Amygdala (tissue), 56 donors: ENCODE measurements around the gene CNOT4.
"Not testable (repeated sequence)": the region's sequence is repeated elsewhere in the genome, so short reads cannot be mapped to it uniquely, and the experiment has no call there.

Source experiments
- DNase-seq, 56 donors: peaks; one replicate each; lab custom pipeline; 2025; lab: John Stamatoyannopoulos, UW

The CNOT4 gene

DNA sequence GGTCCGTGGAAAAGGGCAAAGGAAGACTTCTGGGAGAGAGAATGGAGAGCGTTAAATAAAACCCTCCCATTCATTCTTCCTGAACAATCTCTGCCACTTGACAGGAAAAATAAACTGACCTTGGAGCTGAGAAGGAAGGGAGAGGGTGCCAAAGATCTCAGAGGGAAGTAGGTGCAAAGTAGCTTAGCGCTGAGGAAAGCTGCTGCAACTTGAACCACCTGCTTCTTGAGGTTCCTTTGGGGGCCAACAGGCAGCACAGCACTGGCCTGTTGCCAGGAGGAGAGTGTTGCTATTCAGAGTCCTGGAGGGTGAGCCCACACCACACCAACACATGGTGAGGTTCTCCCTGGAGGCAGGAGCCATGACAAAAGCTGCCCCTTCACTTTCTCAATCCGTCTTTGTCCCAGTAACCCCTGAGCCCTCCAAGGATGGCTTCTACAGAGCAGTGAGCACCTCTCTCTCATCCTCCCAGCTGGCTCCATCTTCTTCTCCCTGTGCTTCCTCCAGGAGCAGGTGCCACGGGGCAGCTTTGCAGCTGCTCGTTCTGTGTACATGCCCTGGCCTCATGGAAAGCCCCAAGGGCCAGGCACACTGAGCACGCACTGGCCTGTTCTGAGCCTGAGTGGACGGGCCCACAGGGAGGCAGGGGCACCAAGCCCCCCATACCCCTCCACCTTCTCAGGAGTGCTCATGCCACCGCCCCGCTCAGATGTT, 174.9 kb downstream of the CNOT4 start:
- no peak for DNase-seq

DNA sequence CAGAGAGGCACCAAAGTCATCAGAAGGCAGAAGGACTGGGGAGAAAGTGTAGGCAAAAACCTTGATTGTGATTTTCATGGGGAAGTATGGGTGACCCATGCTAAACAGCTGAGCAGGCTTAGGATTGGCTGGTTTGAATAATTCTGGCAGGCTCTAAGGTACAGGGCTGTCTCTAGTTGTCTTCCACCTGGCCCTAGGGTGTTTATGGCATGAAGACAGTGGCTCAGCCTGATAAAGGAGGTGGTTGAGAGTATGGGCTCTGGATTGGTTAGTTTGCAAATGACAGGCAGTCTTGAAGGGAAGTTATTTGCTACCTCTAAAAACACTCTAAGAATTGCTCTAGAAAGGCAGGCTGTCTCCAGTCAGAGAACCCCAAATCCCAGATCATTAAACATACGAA, 176.0 kb downstream of the CNOT4 start:
- DNase-seq, result no peak

DNA sequence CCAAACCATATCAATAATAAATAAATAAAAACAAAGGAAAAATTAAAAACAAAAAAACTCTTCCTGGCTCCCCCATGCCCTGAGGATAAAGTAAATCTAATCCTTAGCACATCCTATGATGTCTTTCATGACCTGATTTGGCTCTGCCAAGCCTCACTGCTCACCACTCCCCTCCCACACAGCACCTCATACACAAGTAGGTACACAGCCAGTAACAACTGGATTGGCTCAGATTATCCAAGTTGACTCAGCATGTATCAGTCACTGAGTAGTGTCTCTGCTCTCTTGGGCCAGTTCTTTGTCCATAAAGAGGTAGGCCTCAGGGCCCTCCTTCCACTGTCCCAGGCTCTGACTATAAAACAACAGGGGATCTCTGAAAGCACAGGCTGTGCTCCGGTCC, 176.7 kb downstream of the CNOT4 start:
- no peak for DNase-seq

DNA sequence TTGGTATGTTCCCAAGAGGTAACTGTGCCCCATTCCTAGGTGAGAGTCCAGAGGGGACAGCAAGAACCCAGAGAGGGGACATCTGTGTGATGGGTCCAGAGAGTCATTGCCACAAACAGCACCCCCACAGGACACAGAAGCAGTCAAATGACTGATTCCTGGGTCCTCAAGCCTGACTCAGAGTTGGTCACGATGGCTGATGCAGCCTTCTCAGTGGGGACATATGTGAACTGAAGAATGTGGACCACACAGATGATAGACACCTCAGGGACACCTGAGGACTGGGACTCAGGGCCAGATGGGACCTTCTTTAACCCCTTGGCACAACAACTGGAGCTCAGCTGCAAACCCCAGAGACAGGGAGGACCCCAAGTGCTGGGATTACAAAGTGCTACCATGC, 179.8 kb downstream of the CNOT4 start:
- DNase-seq, result no peak

DNA sequence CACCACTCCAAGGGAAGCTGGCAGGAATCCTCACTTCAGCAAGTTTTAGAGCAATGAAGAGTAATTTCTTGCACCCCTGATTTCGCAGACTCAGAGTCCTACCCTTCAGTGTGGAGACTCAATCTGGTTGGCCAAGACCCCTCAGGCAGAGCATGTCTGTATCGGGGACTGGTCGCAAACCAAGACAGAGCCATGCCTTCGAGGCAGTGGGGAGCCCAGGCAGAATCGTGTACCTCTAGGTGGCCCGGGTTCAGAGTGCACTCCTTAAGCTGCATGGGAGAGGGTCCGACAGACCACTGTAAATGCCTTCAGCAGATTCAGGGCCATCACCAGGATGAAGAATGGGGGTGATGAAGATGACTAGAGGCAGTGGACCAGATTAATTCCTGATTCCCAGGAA, 181.4 kb downstream of the CNOT4 start:
- no peak for DNase-seq

DNA sequence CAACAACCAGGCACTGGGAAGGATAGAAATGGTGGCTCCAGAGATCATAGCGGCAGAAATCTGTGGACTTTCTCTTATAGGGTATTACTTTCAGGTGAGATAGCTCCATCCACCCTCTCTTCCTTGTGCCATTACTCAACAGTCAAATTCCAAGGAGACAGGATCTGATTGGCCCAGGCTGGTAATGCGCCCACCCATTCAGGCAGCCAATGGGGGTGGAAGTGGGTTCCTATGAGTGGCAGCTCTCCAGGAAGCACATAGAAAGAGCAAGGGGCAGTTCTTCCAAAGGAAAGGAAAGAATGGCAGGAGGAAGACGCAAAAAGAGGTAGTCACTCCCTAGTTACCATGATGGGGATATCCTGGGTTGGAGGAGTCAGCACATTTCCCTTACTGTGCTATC, 181.8 kb downstream of the CNOT4 start:
- DNase-seq, result no peak

DNA sequence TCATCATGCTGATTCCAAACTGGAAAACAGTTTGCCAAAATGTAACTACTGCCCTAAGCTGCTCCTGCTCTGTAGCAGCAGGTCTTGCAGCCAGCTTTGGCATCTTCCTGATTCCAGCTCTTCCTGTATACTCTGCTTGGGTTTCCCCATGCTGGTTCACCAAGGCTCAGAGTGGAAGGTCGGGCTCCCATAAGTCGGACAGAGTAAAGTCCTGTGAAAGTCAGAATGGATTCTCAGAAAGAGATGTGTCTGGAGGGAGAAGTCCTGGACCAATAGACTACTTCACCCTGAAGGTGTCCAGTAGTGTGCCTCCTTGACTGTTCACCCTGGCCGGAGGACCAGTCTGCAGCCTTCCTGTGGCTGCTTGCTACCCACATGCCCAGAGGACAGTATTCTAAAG, 182.4 kb downstream of the CNOT4 start:
- DNase-seq, result no peak

DNA sequence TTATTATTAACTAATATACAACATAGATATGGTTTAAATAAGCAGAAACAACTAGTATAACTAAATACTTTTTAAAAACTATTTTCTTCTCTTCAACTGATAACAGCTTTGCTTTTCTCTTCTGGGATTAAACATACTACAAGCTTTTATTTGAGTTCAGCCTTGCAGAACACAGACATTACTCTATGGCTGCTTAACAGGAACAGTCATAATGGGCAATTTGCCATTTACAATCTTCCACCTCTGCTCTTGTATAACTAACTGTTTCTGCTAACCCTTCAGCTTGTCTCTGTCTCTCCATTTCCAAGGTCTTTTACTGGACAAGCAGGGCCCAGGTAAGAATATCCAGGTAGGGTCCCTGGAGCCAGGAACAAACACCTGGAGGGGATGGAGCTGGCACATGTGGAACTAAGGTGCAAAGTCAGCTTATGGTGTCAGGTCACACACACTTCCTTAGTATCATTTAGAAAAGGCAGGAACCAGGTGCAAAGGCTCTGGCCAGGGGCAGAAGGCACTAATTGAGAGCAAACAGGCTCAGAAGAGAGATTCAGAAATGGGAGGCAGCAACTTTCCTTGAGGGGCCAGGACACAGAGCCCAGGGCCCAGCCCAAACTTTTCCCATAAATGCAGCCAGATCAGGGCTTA, 183.1 kb downstream of the CNOT4 start:
- DNase-seq, result no peak

DNA sequence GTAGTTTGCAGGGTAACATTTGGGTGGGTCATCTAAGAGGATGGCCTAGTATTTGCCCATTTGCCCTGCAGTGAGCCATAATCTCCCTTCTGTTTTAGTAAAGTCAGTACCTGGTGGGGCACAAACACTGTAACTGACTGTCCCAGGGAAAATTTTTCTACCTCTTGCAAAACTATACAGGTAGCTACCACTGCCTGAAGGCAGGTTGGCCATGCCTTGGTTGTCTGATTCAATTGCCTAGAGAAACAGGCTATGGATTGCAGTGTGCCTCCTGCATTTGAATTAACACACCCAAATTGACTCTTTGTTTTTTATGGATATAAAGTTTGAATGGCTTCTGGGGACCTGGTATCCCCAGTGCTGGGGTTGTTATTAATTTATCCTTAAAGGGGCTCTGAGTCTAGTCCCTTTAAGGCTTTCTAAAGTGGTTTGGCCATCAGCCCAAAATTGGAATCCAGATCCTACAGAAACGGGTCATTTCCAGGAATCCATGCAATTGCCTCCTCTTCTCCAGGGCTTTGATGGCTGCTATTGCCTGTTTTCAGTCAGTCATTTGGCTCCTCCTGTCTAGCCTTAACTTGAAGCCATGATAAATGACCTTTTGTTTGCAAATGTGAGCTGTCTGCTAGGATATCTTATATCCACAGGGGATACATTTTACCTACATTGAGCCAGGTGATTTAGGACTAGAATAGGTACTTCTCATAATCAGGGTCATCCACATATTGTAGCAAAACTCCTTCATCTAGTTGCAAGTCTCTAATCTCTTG, 187.1 kb downstream of the CNOT4 start:
- DNase-seq, result no peak

DNA sequence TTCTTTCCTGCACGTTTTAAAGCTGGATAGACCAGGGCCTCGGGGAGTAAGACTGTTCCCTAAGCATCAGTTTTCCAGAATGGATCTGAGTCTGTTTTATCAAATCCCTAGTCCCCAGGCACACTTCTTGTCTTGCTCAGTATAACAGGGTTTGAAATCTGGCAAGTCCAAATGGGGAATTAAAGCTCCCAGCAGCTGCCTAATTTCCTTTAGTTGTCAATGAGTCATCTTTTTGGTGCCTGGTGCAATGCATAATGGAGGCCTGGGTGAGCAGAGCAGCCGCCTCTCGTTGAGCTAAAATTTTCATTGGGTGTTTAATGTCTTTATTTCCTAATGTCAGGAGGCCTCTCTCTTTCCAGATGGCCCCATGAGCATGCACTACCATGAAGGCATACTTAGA, 188.3 kb downstream of the CNOT4 start:
- DNase-seq, result no peak

DNA sequence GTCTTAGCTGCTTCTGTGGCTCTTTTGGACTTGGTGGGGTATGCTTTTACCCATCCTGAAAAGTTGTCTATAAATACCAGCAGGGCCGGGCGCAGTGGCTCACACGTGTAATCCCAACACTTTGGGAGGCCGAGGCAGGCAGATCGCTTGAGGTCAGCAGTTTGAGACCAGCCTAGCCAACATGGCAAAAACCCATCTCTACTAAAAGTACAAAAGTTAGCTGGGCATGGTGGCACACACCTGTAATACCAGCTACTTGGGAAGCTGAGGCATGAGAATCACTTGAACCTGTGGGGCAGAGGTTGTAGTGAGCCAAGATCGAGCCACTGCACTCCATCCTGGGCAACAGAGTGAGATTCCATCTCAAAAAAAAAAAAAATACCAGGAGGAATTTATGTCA, 188.9 kb downstream of the CNOT4 start:
- DNase-seq, result not testable (repeated sequence)

DNA sequence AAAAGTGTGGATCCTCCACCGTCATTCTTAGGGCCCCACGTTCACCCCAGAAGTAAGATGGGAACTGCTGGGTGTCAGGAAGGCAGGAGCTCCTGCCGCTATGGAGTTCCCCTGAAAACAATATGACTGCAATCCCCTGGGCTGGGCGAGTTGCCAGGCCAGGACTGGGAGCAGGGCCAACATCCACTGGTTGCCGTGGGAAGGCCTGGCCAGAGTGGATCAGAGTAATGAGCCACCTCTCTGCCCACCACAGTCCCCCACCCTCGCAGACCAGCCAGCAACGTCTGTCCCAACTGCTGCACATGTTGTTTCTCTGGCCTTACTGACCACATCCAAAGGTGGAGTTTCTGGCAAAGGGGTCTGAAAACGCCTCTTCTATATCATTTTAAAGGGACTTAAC, 189.6 kb downstream of the CNOT4 start:
- DNase-seq, result peak in 39 of 56 donors; percentile 3 to 70 (median 29)

DNA sequence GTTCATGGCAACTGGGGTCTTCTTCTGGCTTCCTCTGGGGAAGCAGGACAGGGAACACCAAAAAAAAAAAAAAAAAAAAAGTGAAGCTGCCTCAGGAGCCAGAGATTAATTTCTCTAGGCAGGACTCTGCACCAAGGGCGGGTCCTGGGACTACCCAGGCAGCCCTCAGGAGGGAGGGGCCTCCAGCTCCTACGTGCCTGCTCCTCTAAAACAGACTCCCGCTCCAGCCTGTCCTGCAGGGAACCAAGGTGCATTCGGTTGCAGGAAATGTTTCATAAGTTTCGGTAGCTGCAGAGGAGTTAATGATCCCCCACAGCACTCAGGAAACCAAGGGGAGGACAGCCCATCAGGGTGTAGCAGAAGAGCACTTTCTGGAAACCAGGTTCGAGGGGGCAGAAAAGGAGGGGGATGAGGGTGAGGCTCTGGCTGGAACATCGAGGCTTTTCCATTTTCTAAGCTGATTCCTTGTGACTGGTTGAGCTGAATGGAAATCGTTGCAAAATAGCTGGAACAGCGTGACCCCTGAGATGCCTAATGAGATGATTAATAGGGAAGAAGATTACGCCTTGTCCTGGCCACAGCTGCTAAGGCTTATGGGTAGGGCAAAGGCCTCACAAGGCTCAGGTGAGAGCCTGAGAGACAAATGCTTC, 192.1 kb downstream of the CNOT4 start:
- DNase-seq, result no peak

DNA sequence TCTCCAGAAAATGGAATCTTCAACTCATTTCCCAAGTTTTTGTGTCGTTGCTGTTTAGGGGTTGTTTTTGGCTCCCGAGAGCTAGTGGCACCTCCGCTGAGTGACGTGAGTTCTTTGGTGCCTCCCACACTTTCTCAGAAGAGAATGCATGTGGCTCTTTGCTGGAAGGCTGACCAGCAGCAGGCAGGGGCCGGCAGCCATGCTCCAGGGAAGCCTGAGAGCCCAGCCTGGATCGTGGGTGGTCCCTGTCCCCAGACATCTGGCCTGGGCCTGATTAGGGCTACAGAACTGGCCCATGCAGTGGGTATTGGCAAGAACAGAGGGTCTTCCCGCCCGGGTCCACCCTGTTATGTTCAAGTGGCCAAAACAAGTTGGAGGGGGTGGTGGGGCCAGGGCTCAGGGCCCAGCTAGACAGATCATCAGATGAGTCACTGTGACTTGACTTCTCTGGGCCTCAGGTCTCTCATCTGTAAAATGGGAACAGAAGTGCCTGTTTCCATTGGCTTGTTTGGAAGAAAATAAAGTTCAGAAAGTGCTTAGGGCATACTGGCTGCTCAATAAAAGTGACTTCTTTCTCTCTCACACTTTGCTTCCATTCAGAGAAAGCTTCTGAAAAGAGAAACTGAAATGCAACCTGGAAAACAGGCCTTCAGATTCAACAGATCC, 193.1 kb downstream of the CNOT4 start:
- no peak for DNase-seq

DNA sequence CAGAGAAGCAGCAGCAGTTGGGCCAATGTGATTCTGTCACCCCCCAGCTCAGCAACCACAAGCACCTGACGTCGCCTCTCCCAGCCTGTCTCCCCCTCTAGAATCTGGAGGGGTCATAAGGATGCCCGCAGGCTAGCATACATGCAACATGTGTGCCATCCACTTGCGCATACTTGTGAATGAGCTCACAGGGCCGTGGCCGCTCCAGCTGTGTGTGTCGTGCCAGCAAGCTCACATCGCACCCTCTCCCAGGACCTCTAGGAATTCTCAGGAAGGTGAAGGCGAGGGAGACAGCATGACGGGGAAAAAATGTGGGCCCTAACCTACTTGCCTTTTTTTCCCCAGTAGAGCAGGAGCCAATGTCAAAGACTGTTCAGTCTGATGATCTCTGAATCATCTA, 195.9 kb downstream of the CNOT4 start:
- no peak for DNase-seq
